KBM-7 (cell line): ENCODE data around the gene OBSL1.

Experiments
- DNase-seq: peaks from one replicate; pipeline ENCODE4 v3.0.0-alpha.2; 2015
- in situ Hi-C: fragments of 300-500 bp; cut with MboI; formaldehyde crosslinking; loops from 2 replicates; pipeline ENCODE4 v1.14.3; 2020; ENCODE audit warnings: low sequenced_read_pairs, low pct_unique_long_range_greater_than_20kb, mixed read lengths

Gene OBSL1

GRCh38 chr2:219598308-219599078 lies 27.2 kb upstream of the OBSL1 start:
- DNase-seq: no peak
- in situ Hi-C loops: no loop called here

GRCh38 chr2:219597552-219598307 lies 26.4 kb upstream of the OBSL1 start, which contains the start of gene STK11IP:
TSS of gene STK11IP (plus strand) at chr2:219597857. CDS start at chr2:219598120, 263 bp downstream.
- DNase-seq: peak; percentile 97
- in situ Hi-C loops: no loop called here

GRCh38 chr2:219596954-219597551 lies 25.7 kb upstream of the OBSL1 start:
- DNase-seq: no peak
- in situ Hi-C loops: no loop called here

- in situ Hi-C loops: no loop called here
- DNase-seq: peak; percentile 77
Observed at GRCh38 chr2:219595256-219595655, 23.9 kb upstream of the OBSL1 start.

GRCh38 chr2:219593154-219593553 lies 21.8 kb upstream of the OBSL1 start:
- in situ Hi-C loops: no loop called here

GRCh38 chr2:219592736-219593135 lies 21.4 kb upstream of the OBSL1 start:
- no peak for DNase-seq
- in situ Hi-C loops: no loop called here

More at GRCh38 chr2:219593154-219593553, 21.8 kb upstream of the OBSL1 start:
- no peak for DNase-seq

GRCh38 chr2:219591091-219591490 lies 19.8 kb upstream of the OBSL1 start:
- in situ Hi-C loops: no loop called here
- DNase-seq: no peak

- in situ Hi-C loops: no loop called here
- no peak for DNase-seq
Observed at GRCh38 chr2:219581346-219581745, 10.0 kb upstream of the OBSL1 start.

GRCh38 chr2:219578811-219579613 lies 7.7 kb upstream of the OBSL1 start:
- DNase-seq: no peak
- in situ Hi-C loops: no loop called here

- DNase-seq: no peak
- in situ Hi-C loops: no loop called here
Observed at GRCh38 chr2:219576505-219577388, 5.4 kb upstream of the OBSL1 start.

GRCh38 chr2:219575566-219576504 lies 4.5 kb upstream of the OBSL1 start:
- DNase-seq: no peak
- in situ Hi-C loops: no loop called here

GRCh38 chr2:219574484-219575311 lies 3.4 kb upstream of the OBSL1 start:
- in situ Hi-C loops: no loop called here
- no peak for DNase-seq

GRCh38 chr2:219573166-219573565 lies 1.8 kb upstream of the OBSL1 start:
- no peak for DNase-seq

GRCh38 chr2:219572237-219573001 lies 1.1 kb upstream of the OBSL1 start, which contains the start of gene INHA:
TSS of gene INHA (plus strand) at chr2:219572310. CDS start at chr2:219572375, 65 bp downstream.
- DNase-seq: no peak
- in situ Hi-C loops: no loop called here

More at GRCh38 chr2:219573166-219573565, 1.8 kb upstream of the OBSL1 start:
- in situ Hi-C loops: no loop called here

- no peak for DNase-seq
- in situ Hi-C loops: no loop called here
Observed at GRCh38 chr2:219570924-219571310, 422 bp downstream of the OBSL1 start.
